IMR-90 (cell line): ENCODE measurements around the gene ABTB2. TPM values are rescaled to one million over a fixed set of nuclear protein-coding genes. Genes with fewer than 3 reads are reported as not detected.

ENCODE experiments used
- ATAC-seq: fragments of 200-7000 bp; cut with Tn5 transposase; 2 replicates; pipeline ENCODE4 v1.9.1; 2020; ENCODE audit warnings: low read depth, mild to moderate bottlenecking, moderate library complexity
- BruUV-seq: library from RNA; stranded (reverse); fragments of 400-500 nt; replicated peaks from 2 replicates; lab custom pipeline; 2021; lab: Mats Ljungman, UMichigan
- CTCF ChIA-PET: fragments of 300-600 bp; formaldehyde crosslinking; extraction: SDS; loops from one replicate; lab custom pipeline; 2021; ENCODE audit warnings: antibody characterized with exemption; lab: Yijun Ruan, JAX
- POLR2A ChIA-PET: fragments of 300-600 bp; sonication (Branson Sonifier 250); formaldehyde crosslinking; loops from one replicate; lab custom pipeline; 2022; ENCODE audit warnings: antibody characterized with exemption; ENCODE audit not compliant: unreplicated experiment; lab: Charles Lee
- DNase-seq: peaks from one replicate; pipeline ENCODE4 v3.0.0; 2013
- H2AFZ ChIP-seq: replicated peaks from 2 replicates; pipeline ENCODE3; 2013; ENCODE audit warnings: low read length, mild to moderate bottlenecking; ENCODE audit not compliant: poor library complexity
- H2AK5ac ChIP-seq: 2 replicates; pipeline ENCODE4 v1.6.1; 2013; ENCODE audit warnings: low read depth, low read length, inconsistent platforms
- H2AK9ac ChIP-seq: replicated peaks from 2 replicates; pipeline ENCODE3; 2013; ENCODE audit warnings: mild to moderate bottlenecking, low read depth, low read length, moderate library complexity; ENCODE audit not compliant: poor library complexity
- H2BK120ac ChIP-seq: 2 replicates; pipeline ENCODE4 v1.6.1; 2013; ENCODE audit warnings: low read depth, low read length, inconsistent platforms
- H2BK15ac ChIP-seq: 3 replicates; pipeline ENCODE4 v1.6.1; 2013; ENCODE audit warnings: low read depth, low read length, inconsistent platforms
- H2BK20ac ChIP-seq: 2 replicates; pipeline ENCODE4 v1.6.1; 2013; ENCODE audit warnings: low read depth, mild to moderate bottlenecking, inconsistent platforms, low read length, moderate library complexity
- H2BK5ac ChIP-seq: 2 replicates; pipeline ENCODE4 v1.6.1; 2013; ENCODE audit warnings: mild to moderate bottlenecking, low read depth, low read length, inconsistent platforms; ENCODE audit not compliant: poor library complexity, severe bottlenecking
- H3K14ac ChIP-seq: replicated peaks from 2 replicates; pipeline ENCODE4 v1.6.1; 2013; ENCODE audit warnings: low read depth, low read length, inconsistent platforms
- H3K18ac ChIP-seq: 2 replicates; pipeline ENCODE4 v1.6.1; 2013; ENCODE audit warnings: low read depth, low read length, control low read depth
- H3K23ac ChIP-seq: 2 replicates; pipeline ENCODE4 v1.6.1; 2013; ENCODE audit warnings: low read depth, low read length, inconsistent platforms
- H3K27ac ChIP-seq: 2 replicates; pipeline ENCODE4 v1.5.1; 2013; ENCODE audit warnings: mild to moderate bottlenecking, control low read depth, low read length; ENCODE audit not compliant: insufficient read depth
- H3K27me3 ChIP-seq: 2 replicates; pipeline ENCODE4 v1.6.1; 2013; ENCODE audit warnings: low read length; ENCODE audit not compliant: control insufficient read depth, insufficient read depth
- H3K36me3 ChIP-seq: 2 replicates; pipeline ENCODE4 v1.6.1; 2013; ENCODE audit warnings: low read length, mixed read lengths; ENCODE audit not compliant: control insufficient read depth, insufficient read depth
- H3K4ac ChIP-seq: 2 replicates; pipeline ENCODE4 v1.6.1; 2013; ENCODE audit warnings: low read depth, low read length, inconsistent platforms
- H3K4me1 ChIP-seq: 2 replicates; pipeline ENCODE4 v1.6.1; 2013; ENCODE audit warnings: low read length, mixed read lengths; ENCODE audit not compliant: control insufficient read depth, insufficient read depth
- H3K4me2 ChIP-seq: 2 replicates; pipeline ENCODE4 v1.6.1; 2013; ENCODE audit warnings: low read depth, mild to moderate bottlenecking, control low read depth, low read length, moderate library complexity
- H3K4me3 ChIP-seq: 2 replicates; pipeline ENCODE4 v1.5.1; 2013; ENCODE audit warnings: low read depth, mild to moderate bottlenecking, control low read depth, low read length, moderate library complexity; ENCODE audit not compliant: insufficient read depth
- H3K56ac ChIP-seq: 2 replicates; pipeline ENCODE4 v1.6.1; 2013; ENCODE audit warnings: low read length, inconsistent platforms; ENCODE audit not compliant: insufficient read depth; ENCODE audit errors: extremely low read depth
- H3K79me1 ChIP-seq, 2 experiments: 2 replicates each; pipeline ENCODE4 v1.6.1; 2013; ENCODE audit warnings: low read length in 2 of 2, inconsistent platforms in 1 of 2, low read depth in 1 of 2
- H3K9ac ChIP-seq: 2 replicates; pipeline ENCODE4 v1.6.1; 2013; ENCODE audit warnings: low read depth, low read length, control low read depth
- H3K9me1 ChIP-seq: 2 replicates; pipeline ENCODE4 v1.6.1; 2013; ENCODE audit warnings: low read length, inconsistent platforms; ENCODE audit not compliant: insufficient read depth
- H3K9me3 ChIP-seq: 2 replicates; pipeline ENCODE4 v1.6.1; 2013; ENCODE audit warnings: low read length; ENCODE audit not compliant: control insufficient read depth, insufficient read depth
- H4K20me1 ChIP-seq: 2 replicates; pipeline ENCODE4 v1.6.1; 2013; ENCODE audit warnings: low read length, inconsistent platforms; ENCODE audit not compliant: insufficient read depth
- H4K5ac ChIP-seq: 2 replicates; pipeline ENCODE4 v1.6.1; 2013; ENCODE audit warnings: mild to moderate bottlenecking, low read depth, low read length, control low read depth
- H4K8ac ChIP-seq, 2 experiments: 2 replicates each; pipeline ENCODE4 v1.6.1; 2013; ENCODE audit warnings: low read depth in 2 of 2, low read length in 2 of 2, control low read depth in 1 of 2, inconsistent platforms in 1 of 2
- H4K91ac ChIP-seq: 2 replicates; pipeline ENCODE4 v1.6.1; 2013; ENCODE audit warnings: low read depth, low read length, inconsistent platforms; ENCODE audit not compliant: insufficient read depth
- WGBS, 2 experiments: methylation state at CpG; one replicate each; pipeline versions ENCODE4 v1.1.5 to v1.1.7; 2013; ENCODE audit warnings: missing lambda C conversion rate in 2 of 2; ENCODE audit not compliant: insufficient read length in 1 of 2; ENCODE audit errors: extremely low coverage in 2 of 2; 5-methylcytosine and 5-hydroxymethylcytosine counted together
- dilution Hi-C: fragments of 300-500 bp; cut with HindIII; formaldehyde crosslinking; loops from one replicate; pipeline ENCODE4 v1.14.3; 2018; ENCODE audit warnings: low sequenced_read_pairs; ENCODE audit not compliant: unreplicated experiment
- in situ Hi-C: fragments of 300-500 bp; cut with MboI; formaldehyde crosslinking; loops from 3 replicates; pipeline ENCODE4 v1.14.3; 2019; ENCODE audit warnings: low sequenced_read_pairs, inconsistent platforms, mixed read lengths
- intact Hi-C: fragments of 100-400 bp; cut with micrococcal nuclease; formaldehyde crosslinking; loops from 2 replicates; pipeline ENCODE4 v1.10.0; 2022
- polyA plus RNA-seq, 3 experiments: library from polyadenylated mRNA; depleted of rRNA; stranded (reverse); fragments of >200 nt; gene quantifications; 2 replicates each; pipeline ENCODE4 v1.2.3, GENCODE V29; 2012; ENCODE audit warnings: low replicate concordance in 1 of 3
- total RNA-seq: library from RNA; depleted of rRNA; stranded (reverse); fragments of >200 nt; gene quantifications from 2 replicates; pipeline ENCODE4 v1.2.3, GENCODE V29; 2012
- TF ChIP-seq, protein P1 (sequence below): fragments of 150-350 bp; IDR thresholded peaks from 2 replicates; pipeline ENCODE4 v1.6.1; 2017; ENCODE audit warnings: mild to moderate bottlenecking, antibody characterized with exemption, low read length, low read depth
- TF ChIP-seq, protein P2 (sequence below): fragments of 150-350 bp; IDR thresholded peaks from 2 replicates; pipeline ENCODE4 v1.6.1; 2016; ENCODE audit warnings: low read depth, mild to moderate bottlenecking, low read length, moderate library complexity, borderline replicate concordance

The ABTB2 gene
- total and polyA plus RNA-seq, 2 of the 4 experiments (the other 2 are of a cell fraction) = 0.18 to 2.0 TPM

DNA sequence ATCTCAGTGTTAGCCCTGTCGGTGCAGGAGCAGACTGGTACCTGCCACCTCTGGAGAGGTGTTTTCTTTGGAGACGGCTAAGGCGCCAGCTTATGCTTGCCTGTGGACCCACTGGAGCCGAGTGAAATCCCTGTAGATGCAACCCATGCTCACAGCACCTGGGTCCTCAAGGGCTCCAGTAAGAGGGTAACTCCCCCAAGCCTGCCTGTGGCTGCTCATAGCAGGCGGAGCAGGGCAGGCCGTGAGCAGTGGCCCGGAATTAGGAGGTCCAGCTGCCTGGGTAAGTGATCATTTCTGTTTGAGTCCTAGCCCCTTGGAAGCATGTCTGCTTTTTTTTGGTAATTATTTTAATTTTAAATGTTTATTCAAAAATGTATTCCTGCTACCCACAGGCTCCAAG lies 208.5 kb downstream of the ABTB2 start:
- Histone ChIP-seq H4K5ac (no peak overlapping the region), H3K4me3 (no peak overlapping the region), H2AK9ac (no peak overlapping the region), H2BK20ac (no peak overlapping the region), H3K79me1 (no peaks in the 10 kb centered on the region; a peak in 1 of 4 replicates), H2BK5ac (no peak overlapping the region), H3K9me3 (no peaks in the 10 kb centered on the region), H2BK15ac (no peak overlapping the region), H2AFZ (no peak overlapping the region), H3K36me3 (peaks cover 47% of the 10 kb centered on the region), H3K9ac (no peak overlapping the region), H3K4me2 (no peak overlapping the region), H4K20me1 (no peaks in the 10 kb centered on the region), H3K56ac (no peak overlapping the region), H3K4ac (no peak overlapping the region), H3K4me1 (no peaks in the 10 kb centered on the region; the same call in 1 of the 2 replicates), H2AK5ac (no peak overlapping the region; the same call in 1 of the 2 replicates), H4K91ac (no peak overlapping the region), H3K14ac (no peak overlapping the region), H3K23ac (no peak overlapping the region), H3K18ac (no peak overlapping the region), H3K27me3 (no peaks in the 10 kb centered on the region), H4K8ac (no peak overlapping the region), H2BK120ac (no peak overlapping the region), H3K9me1 (no peaks in the 10 kb centered on the region), H3K27ac (no peak overlapping the region)
- BruUV-seq = no TSS peak
- intact Hi-C loops = no loop called here
- dilution Hi-C loops = no loop called here
- DNase-seq (no peak), ATAC-seq (no peak)
- in situ Hi-C loops = no loop called here
- ChIA-PET POLR2A (no interaction called here), CTCF (no interaction called here)
- WGBS, 2 experiments = 95% methylated on average over 4 of the region's 7 CpGs; no CpG with 5 or more reads in 1 of the 2 experiments
- TF ChIP-seq, protein P1, sequence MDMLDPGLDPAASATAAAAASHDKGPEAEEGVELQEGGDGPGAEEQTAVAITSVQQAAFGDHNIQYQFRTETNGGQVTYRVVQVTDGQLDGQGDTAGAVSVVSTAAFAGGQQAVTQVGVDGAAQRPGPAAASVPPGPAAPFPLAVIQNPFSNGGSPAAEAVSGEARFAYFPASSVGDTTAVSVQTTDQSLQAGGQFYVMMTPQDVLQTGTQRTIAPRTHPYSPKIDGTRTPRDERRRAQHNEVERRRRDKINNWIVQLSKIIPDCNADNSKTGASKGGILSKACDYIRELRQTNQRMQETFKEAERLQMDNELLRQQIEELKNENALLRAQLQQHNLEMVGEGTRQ = no peak
- TF ChIP-seq, protein P2, sequence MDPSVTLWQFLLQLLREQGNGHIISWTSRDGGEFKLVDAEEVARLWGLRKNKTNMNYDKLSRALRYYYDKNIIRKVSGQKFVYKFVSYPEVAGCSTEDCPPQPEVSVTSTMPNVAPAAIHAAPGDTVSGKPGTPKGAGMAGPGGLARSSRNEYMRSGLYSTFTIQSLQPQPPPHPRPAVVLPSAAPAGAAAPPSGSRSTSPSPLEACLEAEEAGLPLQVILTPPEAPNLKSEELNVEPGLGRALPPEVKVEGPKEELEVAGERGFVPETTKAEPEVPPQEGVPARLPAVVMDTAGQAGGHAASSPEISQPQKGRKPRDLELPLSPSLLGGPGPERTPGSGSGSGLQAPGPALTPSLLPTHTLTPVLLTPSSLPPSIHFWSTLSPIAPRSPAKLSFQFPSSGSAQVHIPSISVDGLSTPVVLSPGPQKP = no peak
